GM06990 (cell line): ENCODE results near the gene LSP1.

Experiments
- DNase-seq: peaks from one replicate; pipeline ENCODE4 v3.0.0-alpha.2; 2011; ENCODE audit not compliant: insufficient read length; ENCODE audit errors: extremely low read depth
- H3K27me3 ChIP-seq: replicated peaks from 2 replicates; pipeline ENCODE4 v1.6.0; 2011; ENCODE audit warnings: low read length; ENCODE audit not compliant: control insufficient read depth, insufficient read depth
- H3K36me3 ChIP-seq: 2 replicates; pipeline ENCODE4 v1.5.1; 2011; ENCODE audit warnings: low read length; ENCODE audit not compliant: control insufficient read depth, insufficient read depth
- H3K4me3 ChIP-seq: replicated peaks from 2 replicates; pipeline ENCODE4 v1.5.1; 2011; ENCODE audit warnings: low read depth, mild to moderate bottlenecking, control low read depth, low read length
- CTCF ChIP-seq: IDR thresholded peaks from 2 replicates; pipeline ENCODE4 v1.5.1; 2011; ENCODE audit warnings: low read length, control low read depth, mild to moderate bottlenecking, inconsistent platforms; ENCODE audit not compliant: insufficient read depth, poor library complexity, severe bottlenecking

LSP1 gene

DNA sequence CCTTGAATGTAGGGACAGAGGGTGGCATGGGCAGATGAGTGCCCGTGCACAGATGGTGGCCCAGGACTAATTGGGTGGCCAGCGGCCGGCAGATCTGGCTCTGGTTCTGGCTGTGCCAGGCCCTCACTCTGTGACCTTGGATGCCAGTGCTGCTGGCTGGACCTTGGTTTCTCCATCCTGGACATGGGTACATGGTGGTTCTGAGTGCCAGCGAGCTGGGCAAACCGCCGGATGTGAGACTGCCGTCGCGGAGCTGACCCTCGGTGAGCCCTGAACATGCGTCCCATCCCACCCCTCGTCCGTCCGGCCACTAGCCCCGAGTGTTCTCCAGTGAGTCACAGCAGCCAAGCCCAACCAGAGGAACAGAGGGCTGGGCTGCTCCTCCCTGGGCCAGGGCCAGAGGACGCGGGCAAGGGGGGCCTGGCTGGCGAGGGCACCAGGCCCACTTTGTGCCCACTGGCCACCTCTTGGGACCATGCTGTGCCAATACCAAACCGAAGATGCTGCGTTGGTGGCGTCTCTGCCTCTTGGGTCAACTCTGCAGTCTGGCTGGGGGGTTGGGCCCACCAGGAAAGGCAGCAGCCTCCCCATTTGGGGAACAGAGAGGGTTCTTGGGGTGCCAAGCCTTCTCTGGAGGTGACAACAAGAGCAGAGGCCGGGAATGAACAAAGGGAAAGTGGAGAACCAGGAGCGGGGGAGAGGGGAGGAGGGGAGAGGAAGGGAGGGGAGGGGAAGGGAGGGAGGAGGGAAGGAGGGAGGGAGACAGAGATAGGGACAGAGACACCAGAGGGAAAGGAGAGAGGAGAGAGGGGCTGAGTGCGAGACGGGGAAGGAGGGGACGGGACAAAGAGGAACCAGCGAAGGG lies 10.7 kb downstream of the LSP1 start:
- TF ChIP-seq CTCF: no peak
- DNase-seq: no peak
- Histone ChIP-seq H3K27me3 (no peaks in the 10 kb centered on the region), H3K36me3 (peaks cover 36% of the 10 kb centered on the region), H3K4me3 (no peak overlapping the region)

DNA sequence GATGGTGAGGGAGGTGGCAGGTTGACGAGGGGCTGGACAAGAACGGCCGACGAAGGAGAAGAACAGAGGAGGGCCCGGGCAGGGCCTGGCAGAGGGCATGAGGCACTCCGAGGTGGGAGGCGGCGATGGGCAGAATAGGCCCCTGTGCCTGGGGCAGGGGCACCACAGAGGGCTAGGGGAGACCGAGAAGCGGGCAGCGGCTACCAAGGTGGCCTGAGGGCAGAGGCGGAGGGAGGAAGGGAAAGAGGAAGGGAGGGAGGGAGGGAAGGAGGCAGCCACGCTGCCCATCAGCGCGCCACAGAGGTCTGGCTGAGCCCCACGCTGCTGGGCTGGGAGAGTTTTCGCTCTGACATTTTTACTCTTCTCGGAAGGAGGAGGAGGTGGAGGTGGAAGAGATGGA lies 11.3 kb downstream of the LSP1 start:
- no peak for TF ChIP-seq CTCF
- DNase-seq: no peak
- H3K4me3 ChIP-seq: no peak overlapping the region
- no peaks in the 10 kb centered on the region for H3K27me3 ChIP-seq
- H3K36me3 ChIP-seq: peaks cover 34% of the 10 kb centered on the region

- H3K36me3 ChIP-seq: peaks cover 33% of the 10 kb centered on the region
- no peaks in the 10 kb centered on the region for H3K27me3 ChIP-seq
- H3K4me3 ChIP-seq: no peak overlapping the region
- no peak for DNase-seq
- TF ChIP-seq CTCF: no peak
Observed at GRCh38 chr11:1864831-1865665, 12.2 kb downstream of the LSP1 start.

GRCh38 chr11:1866226-1866625 lies 13.3 kb downstream of the LSP1 start:
- H3K27me3 ChIP-seq: no peaks in the 10 kb centered on the region
- H3K4me3 ChIP-seq: no peak overlapping the region
- H3K36me3 ChIP-seq: peaks cover 33% of the 10 kb centered on the region
- TF ChIP-seq CTCF: no peak
- DNase-seq: no peak

DNA sequence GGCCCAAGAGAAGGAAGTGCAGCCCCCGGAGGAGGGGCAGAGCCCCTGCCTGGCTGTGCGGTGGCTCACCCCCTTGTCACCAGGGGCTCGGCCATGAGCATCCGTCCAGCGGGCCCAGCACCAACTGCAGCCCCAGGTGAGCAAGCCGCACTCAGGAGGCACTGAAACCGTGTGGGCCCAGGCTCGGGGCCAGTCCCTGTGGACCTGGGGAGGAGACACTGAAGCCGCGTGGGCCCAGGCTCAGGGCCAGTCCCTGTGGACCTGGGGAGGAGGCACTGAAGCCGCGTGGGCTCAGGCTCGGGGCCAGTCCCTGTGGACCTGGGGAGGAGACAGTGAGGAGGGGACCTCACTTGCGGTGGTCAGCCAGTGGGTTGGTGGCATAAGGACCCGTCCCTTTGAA lies 13.9 kb downstream of the LSP1 start:
- peaks cover 33% of the 10 kb centered on the region for H3K36me3 ChIP-seq
- TF ChIP-seq CTCF: no peak
- no peak for DNase-seq
- H3K27me3 ChIP-seq: no peaks in the 10 kb centered on the region
- H3K4me3 ChIP-seq: no peak overlapping the region
